Heart left ventricle (tissue), 16 donors: ENCODE measurements around the gene C20orf202. TPM values are rescaled to one million over a fixed set of nuclear protein-coding genes. Genes with fewer than 3 reads are reported as not detected.

ENCODE experiments used
- ATAC-seq, 4 donors: fragments of 200-7000 bp; cut with Tn5 transposase; one replicate each; pipeline ENCODE4 v1.9.1; 2020 to 2022; ENCODE audit warnings: moderate library complexity in 4 of 4, mild to moderate bottlenecking in 3 of 4, moderate number of reproducible peaks in 1 of 4
- DNase-seq, 5 donors: peaks; one replicate each; pipeline ENCODE4 v3.0.0-alpha.2; 2020
- H3K27ac ChIP-seq, 12 donors: fragments of 200-600 bp; sonication (generic) in 4 of 12; one replicate each; pipeline versions ENCODE4 v1.5.0 to v1.8.0; 2016 to 2022; ENCODE audit warnings: mild to moderate bottlenecking in 2 of 12
- H3K27me3 ChIP-seq, 9 donors: fragments of 200-600 bp; sonication (generic) in 2 of 9; one replicate each; pipeline versions ENCODE4 v1.5.1 to v1.8.0; 2016 to 2022; ENCODE audit warnings: mild to moderate bottlenecking in 3 of 9
- H3K36me3 ChIP-seq, 9 donors: fragments of 200-600 bp; sonication (generic) in 2 of 9; one replicate each; pipeline versions ENCODE4 v1.5.0 to v1.8.0; 2018 to 2022; ENCODE audit warnings: mild to moderate bottlenecking in 2 of 9
- H3K4me1 ChIP-seq, 12 donors: fragments of 200-600 bp; sonication (generic) in 4 of 12; one replicate each; pipeline versions ENCODE4 v1.5.0 to v1.8.0; 2016 to 2022; ENCODE audit warnings: mild to moderate bottlenecking in 3 of 12
- H3K4me3 ChIP-seq, 12 donors: fragments of 200-600 bp; sonication (generic) in 4 of 12; one replicate each; pipeline versions ENCODE4 v1.5.0 to v1.8.0; 2017 to 2022; ENCODE audit warnings: mild to moderate bottlenecking in 9 of 12, moderate library complexity in 4 of 12
- H3K9me3 ChIP-seq, 12 donors: fragments of 200-600 bp; sonication (generic) in 4 of 12; one replicate each; pipeline versions ENCODE4 v1.5.0 to v1.8.0; 2016 to 2022; ENCODE audit warnings: mild to moderate bottlenecking in 1 of 12
- CTCF ChIP-seq, 12 donors: fragments of 200-600 bp; sonication (generic) in 4 of 12; IDR thresholded peaks; one replicate each; pipeline versions ENCODE4 v1.5.0 to v1.8.0; 2018 to 2022; ENCODE audit warnings: antibody characterized with exemption in 12 of 12, mild to moderate bottlenecking in 5 of 12
- POLR2A ChIP-seq, 2 donors: fragments of 450-650 bp; IDR thresholded peaks; one replicate each; pipeline ENCODE4 v1.6.1; 2017; ENCODE audit warnings: antibody characterized with exemption in 2 of 2, mild to moderate bottlenecking in 2 of 2, moderate library complexity in 2 of 2
- WGBS, 4 donors: extraction: QIAGEN DNeasy Blood & Tissue Kit in 2 of 4; methylation state at CpG; one replicate each; pipeline versions ENCODE4 v1.1.5 to v1.1.7; 2013 to 2018; 5-methylcytosine and 5-hydroxymethylcytosine counted together
- intact Hi-C, 10 donors: fragments of 100-400 bp; cut with DNase I; formaldehyde crosslinking; loops; one replicate each; pipeline versions ENCODE4 v1.11.1 to v1.14.2; 2022
- polyA plus RNA-seq, 2 donors: library from polyadenylated mRNA; stranded (reverse); fragments of 200-250 nt; gene quantifications; one replicate each; pipeline ENCODE4 v1.2.3, GENCODE V29; 2013
- total RNA-seq, 9 donors: library from RNA; depleted of rRNA in 2 of 9; stranded (reverse); fragments of >200 nt in 2 of 9; fragmentation: NEBNext Ultra II Directional in 3 of 9; extraction: Animal tissue kit (Norgen Biotek cat#: 25700) in 3 of 9; gene quantifications; one replicate each; pipeline versions ENCODE4 v1.1.0 to v1.2.4, GENCODE V29; 2016 to 2023
- donor health status: ischemic (EF 13 %, LVEDD 7.1; RV severe dilation, severe dysfunction).
- donor health status: healthy with polysubstance abuse.
- donor health status: DM: no; HTN: yes; CAD: no.
- donor health status: DM: no; HTN: no; CAD: no.
- donor health status: ischemic (EF 25% LVEDD 6.9; RV normal size, moderate dysfunction).
- donor health status: ischemic (EF 25% LVEDD 5.7; RV mildly dilated, moderate dysfunction).
- donor health status: healthy.
- donor health status: DM: yes; HTN: yes; CAD: no.
- donor health status: ischemic (EF 35%, LVEDD 5.7; RV mildly dilated, moderate dysfunction).
- donor health status: nonischemic (EF 11% LVEDD 7.7; RV severe dilation, severe dysfunction).
- donor health status: DM: yes; HTN: yes; CAD: no.
- donor health status: PGD.
- donor health status: ischemic (EF 29% LVEDD 5.4; RV normal size, mild dysfunction).
- donor health status: nonischemic (EF 23%, LVEDD 6.1; RV moderate dilation, normal function).

The C20orf202 gene
- total and polyA plus RNA-seq, 11 donors: 0.21 to 0.47 (median 0.32) TPM; not detected in 1

- Histone ChIP-seq H3K4me3 (no peak overlapping the region), H3K4me1 (peaks cover 0 to 23% (median 0%) of the 10 kb centered on the region in 12 donors), H3K27me3 (no peaks in the 10 kb centered on the region), H3K36me3 (no peaks in the 10 kb centered on the region), H3K9me3 (no peaks in the 10 kb centered on the region), H3K27ac (peak overlapping the region in 7 of 12 donors; percentile 4 to 56 (median 41))
- ATAC-seq: peak in 3 of 4 donors; percentile 20 to 56 (median 34)
- intact Hi-C loops: loop anchor here in 2 of 10 donors (10.0 kb wide), 2 partner anchors 99 to 239 kb away; no protein-coding TSS in a partner anchor
- WGBS, 4 donors: 45 to 72% (median 57%) methylated on average over 5 of the region's 5 CpGs
- TF ChIP-seq POLR2A (IDR thresholded peaks at IDR 0.05) (no peak), CTCF (IDR thresholded peaks at IDR 0.05) (no peak)
- no peak for DNase-seq
These were observed 859 bp downstream of the C20orf202 start for GRCh38 chr20:1204113-1204512.

GRCh38 chr20:1204576-1204975 is 1.3 kb downstream of the C20orf202 start:
- WGBS, 4 donors: 80 to 100% (median 84%) methylated on average over 2 of the region's 2 CpGs
- TF ChIP-seq CTCF (IDR thresholded peaks at IDR 0.05): no peak
- TF ChIP-seq POLR2A (IDR thresholded peaks at IDR 0.05): no peak
- ATAC-seq: peak in 3 of 4 donors; percentile 38 to 68 (median 56)

GRCh38 chr20:1205802-1206201 is 2.5 kb downstream of the C20orf202 start:
- TF ChIP-seq CTCF (IDR thresholded peaks at IDR 0.05) (no peak), POLR2A (IDR thresholded peaks at IDR 0.05) (no peak)
- Histone ChIP-seq H3K4me1 (peaks cover 0 to 17% (median 0%) of the 10 kb centered on the region in 12 donors), H3K27me3 (no peaks in the 10 kb centered on the region), H3K36me3 (no peaks in the 10 kb centered on the region), H3K4me3 (no peak overlapping the region), H3K9me3 (no peaks in the 10 kb centered on the region), H3K27ac (peak overlapping the region in 5 of 12 donors; percentile 3 to 61 (median 39))
- ATAC-seq (no peak), DNase-seq (no peak)
- 93 to 95% (median 94%) methylated on average over 8 of the region's 8 CpGs for WGBS, 4 donors
- intact Hi-C loops: loop anchor here in 2 of 10 donors (10.0 kb wide), 2 partner anchors 101 to 241 kb away; no protein-coding TSS in a partner anchor

More at GRCh38 chr20:1204576-1204975, 1.3 kb downstream of the C20orf202 start:
- DNase-seq: peak in 4 of 5 donors; percentile 50 to 69 (median 56)
- no peaks in the 10 kb centered on the region for H3K9me3 ChIP-seq
- intact Hi-C loops: loop anchor here in 2 of 10 donors (10.0 kb wide), 2 partner anchors 100 to 240 kb away; no protein-coding TSS in a partner anchor
- H3K4me3 ChIP-seq: no peak overlapping the region
- peak overlapping the region in 5 of 12 donors; percentile 51 to 61 (median 56) for H3K27ac ChIP-seq
- H3K4me1 ChIP-seq: peaks cover 0 to 23% (median 0%) of the 10 kb centered on the region in 12 donors
- no peaks in the 10 kb centered on the region for H3K36me3 ChIP-seq
- no peaks in the 10 kb centered on the region for H3K27me3 ChIP-seq

GRCh38 chr20:1206366-1207148 is 3.3 kb downstream of the C20orf202 start:
- TF ChIP-seq CTCF (IDR thresholded peaks at IDR 0.05) (no peak), POLR2A (IDR thresholded peaks at IDR 0.05) (no peak)
- WGBS, 4 donors: 59 to 84% (median 73%) methylated on average over 9 to 19 of the region's 19 CpGs
- H3K4me1 ChIP-seq: peaks cover 0 to 17% (median 0%) of the 10 kb centered on the region in 12 donors
- DNase-seq (peak in 1 of 5 donors; percentile 71), ATAC-seq (no peak)
- intact Hi-C loops: loop anchor here in 2 of 10 donors (10.0 kb wide), 2 partner anchors 102 to 242 kb away; no protein-coding TSS in a partner anchor
- peak overlapping the region in 7 of 12 donors; percentile 2 to 61 (median 24) for H3K27ac ChIP-seq
- H3K27me3 ChIP-seq: no peaks in the 10 kb centered on the region
- peak overlapping the region in 6 of 12 donors; percentile 8 to 30 (median 12) for H3K4me3 ChIP-seq
- no peaks in the 10 kb centered on the region for H3K9me3 ChIP-seq
- no peaks in the 10 kb centered on the region for H3K36me3 ChIP-seq
